HG03439 (cell line): Measurements from ENCODE around the gene TBX1.
"Not testable (repeated sequence)": the region's sequence is repeated elsewhere in the genome, so short reads cannot be mapped to it uniquely, and the experiment has no call there.

ENCODE experiments used
- ATAC-seq: cut with Tn5 transposase; IDR thresholded peaks from one replicate; pipeline ENCODE4 v1.9.1; 2021; ENCODE audit warnings: mild to moderate bottlenecking, moderate library complexity; ENCODE audit not compliant: unreplicated experiment

Gene TBX1

DNA sequence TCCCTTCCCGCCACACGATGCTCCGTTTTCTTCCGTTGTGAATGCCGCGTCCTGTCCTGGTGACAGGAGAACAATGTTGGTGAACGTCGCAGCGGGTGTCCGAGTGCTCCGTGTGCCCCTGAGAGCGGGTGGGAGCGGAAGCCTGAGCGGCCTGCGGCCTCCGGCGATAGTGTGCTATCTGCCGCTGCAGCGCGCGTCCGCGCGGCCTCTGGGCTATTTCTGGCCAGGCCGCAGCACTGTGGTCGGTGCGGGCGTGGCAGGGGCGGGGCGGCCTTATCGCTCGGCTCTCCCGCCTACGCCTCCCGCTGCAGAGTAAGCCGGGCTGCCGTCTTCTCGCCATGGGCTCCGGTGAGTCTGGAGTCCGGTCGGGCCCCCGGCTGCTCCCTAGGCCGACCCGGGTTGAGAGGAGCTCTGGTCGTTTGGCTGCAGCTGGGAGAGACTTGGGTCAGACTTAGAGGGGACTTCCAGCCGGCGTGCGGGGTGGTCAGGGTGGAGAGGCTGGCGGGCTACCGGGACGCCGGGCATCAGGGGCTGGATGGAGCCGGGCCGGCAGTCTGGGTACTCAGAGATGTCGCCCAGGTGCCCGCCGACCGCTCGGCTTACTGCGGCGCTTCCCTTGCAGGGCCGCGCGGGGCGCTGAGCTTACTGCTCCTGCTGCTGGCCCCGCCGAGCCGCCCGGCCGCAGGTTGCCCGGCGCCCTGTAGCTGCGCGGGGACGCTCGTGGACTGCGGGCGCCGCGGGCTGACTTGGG, 37.2 kb upstream of the TBX1 start, which contains the start of gene GP1BB:
TSS of gene GP1BB (plus strand) at position 308 of the 751 bp plus-strand sequence. CDS start at position 339, 31 bp downstream.
- ATAC-seq, result no peak

DNA sequence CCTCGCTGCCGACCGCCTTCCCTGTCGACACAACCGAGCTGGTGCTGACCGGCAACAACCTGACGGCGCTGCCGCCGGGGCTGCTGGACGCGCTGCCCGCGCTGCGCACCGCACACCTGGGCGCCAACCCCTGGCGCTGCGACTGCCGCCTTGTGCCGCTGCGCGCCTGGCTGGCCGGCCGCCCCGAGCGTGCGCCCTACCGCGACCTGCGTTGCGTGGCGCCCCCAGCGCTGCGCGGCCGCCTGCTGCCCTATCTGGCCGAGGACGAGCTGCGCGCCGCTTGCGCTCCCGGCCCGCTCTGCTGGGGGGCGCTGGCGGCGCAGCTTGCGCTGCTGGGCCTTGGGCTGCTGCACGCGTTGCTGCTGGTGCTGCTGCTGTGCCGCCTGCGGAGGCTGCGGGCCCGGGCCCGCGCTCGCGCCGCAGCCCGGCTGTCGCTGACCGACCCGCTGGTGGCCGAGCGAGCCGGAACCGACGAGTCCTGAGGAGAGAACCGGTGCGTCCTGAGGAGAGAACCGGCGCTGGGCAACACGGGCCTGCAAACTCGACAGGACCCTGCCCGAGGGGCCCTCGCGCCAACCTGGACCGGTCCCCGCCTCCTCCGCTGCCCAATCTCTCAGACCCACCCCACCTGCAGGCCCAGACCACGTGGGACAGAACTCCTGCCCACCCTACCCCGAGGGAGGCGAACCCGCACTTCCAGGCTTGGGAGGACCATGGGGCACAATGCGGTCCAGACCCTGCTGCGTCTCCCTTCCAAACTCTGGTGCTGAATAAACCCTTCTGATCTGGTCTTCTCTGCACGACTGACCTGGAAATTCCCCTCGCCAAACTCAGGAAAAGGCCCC, 36.4 kb upstream of the TBX1 start:
- no peak for ATAC-seq

DNA sequence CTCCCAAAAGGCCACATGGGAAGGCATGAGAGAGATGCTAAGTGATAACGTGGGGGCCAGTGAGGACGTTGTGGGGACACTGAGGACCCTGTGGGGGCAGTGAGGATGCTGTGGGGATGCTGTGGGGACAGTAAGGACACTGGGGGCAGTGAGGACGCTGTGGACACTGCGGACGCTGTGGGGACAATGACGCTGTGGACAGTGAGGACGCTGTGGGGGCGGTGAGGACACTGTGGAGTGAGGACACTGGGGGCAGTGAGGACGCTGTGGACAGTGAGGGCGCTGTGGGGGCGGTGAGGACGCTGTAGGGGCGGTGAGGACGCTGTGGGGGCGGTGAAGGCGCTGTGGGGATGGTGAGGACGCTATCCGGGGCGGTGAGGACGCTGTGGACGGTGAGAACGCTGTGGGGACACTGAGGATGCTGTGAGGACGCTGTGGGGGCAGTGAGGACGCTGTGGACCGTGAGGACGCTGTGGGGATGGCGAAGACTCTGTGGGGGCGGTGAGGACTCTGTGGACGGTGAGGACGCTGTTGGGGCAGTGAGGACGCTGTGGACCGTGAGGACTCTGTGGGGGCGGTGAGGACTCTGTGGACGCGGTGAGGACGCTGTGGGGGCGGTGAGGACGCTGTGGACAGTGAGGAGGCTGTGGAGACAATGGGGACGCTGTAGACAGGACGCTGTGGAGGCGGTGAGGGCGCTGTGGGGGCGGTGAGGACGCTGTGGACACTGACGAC, 35.5 kb upstream of the TBX1 start:
- ATAC-seq, result no peak

DNA sequence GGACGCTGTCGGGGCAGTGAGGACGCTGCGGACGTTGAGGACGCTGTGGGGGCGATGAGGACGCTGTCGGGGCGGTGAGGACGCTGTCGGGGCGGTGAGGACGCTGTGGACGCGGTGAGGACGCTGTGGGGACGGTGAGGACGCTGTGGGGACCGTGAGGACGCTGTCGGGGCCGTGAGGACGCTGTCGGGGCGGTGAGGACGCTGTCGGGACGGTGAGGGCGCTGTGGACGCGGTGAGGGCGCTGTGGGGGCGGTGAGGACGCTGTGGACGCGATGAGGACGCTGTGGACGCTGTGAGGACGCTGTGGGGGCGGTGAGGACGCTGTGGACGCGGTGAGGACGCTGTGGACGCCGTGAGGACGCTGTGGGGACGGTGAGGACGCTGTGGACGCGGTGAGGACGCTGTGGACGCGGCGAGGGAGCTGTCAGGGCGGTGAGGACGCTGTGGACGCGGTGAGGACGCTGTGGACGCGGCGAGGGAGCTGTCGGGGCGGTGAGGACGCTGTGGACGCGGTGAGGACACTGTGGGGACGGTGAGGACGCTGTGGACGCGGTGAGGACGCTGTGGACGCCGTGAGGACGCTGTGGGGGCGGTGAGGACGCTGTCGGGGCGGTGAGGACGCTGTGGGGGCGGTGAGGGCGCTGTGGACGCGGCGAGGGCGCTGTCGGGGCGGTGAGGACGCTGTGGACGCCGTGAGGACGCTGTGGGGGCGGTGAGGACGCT, 34.4 kb upstream of the TBX1 start:
- not testable (repeated sequence) for ATAC-seq

DNA sequence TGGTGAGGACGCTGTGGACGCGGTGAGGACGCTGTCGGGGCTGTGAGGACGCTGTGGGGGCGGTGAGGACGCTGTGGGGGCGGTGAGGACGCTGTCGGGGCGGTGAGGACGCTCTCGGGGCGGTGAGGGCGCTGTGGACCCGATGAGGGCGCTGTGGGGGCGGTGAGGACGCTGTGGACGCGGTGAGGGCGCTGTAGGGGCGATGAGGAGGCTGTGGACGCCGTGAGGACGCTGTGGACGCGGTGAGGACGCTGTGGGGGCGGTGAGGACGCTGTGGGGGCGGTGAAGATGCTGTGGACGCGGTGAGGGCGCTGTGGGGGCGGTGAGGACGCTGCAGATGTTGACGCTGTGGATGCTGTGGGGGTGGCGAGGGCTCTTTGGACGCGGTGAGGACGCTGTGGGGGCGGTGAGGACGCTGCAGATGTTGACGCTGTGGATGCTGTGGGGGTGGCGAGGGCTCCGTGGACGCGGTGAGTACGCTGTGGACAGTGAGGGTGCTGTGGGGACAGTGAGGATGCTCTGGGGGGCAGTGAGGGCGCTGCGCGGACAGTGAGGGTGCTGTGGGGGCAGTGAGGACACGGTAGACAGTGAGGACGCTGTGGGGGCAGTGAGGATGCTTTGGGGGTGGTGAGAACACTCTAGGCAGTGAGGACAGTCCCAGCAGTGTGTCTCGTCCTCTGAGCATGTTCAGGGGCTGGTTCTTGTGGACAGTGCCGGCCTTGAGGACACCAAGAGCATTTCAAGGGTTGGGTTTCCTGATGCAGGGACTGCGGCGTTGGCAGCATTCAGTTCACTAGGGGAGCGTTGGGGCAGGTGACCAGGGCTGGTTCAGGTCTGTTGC, 33.0 kb upstream of the TBX1 start:
- ATAC-seq, result no peak

DNA sequence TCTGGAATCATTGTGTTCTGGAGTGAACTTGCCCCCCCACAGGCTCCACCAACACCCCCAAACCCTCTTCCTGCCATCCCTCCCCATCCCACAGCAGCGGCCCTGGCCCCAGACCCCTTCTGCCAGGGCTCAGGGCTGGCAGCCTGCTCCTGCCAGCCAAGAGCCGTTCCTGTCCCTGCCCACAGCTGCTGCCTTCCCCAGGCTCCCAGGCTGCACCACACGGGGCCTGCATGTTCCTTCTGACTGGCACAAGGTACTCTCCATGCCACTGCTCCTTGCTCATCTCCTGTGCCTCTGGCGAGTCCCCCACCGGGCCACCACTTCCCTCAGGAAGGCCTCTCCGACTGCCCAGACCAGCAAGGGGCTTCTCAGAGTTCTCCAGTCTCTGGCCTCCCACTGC, 32.3 kb upstream of the TBX1 start:
- no peak for ATAC-seq

DNA sequence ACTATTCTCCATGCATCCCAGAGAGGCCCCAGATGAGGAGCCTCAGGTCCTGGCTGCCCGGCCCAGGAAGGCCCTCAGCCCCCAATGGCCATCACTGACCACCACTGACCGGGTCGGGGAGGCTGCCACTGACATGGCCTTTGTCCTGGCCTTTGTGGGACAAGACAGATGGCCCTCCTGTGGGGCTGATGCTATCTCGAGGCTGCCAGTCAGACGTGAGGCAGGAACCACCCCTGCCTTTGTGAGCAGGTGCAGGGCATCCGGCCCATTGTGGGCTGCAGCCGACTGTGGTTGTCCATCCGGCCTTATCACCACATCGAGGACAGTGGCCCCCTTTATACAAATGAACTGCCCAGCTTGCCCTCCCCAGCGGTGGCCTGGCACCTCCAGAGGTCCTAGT, 31.7 kb upstream of the TBX1 start:
- no peak for ATAC-seq

DNA sequence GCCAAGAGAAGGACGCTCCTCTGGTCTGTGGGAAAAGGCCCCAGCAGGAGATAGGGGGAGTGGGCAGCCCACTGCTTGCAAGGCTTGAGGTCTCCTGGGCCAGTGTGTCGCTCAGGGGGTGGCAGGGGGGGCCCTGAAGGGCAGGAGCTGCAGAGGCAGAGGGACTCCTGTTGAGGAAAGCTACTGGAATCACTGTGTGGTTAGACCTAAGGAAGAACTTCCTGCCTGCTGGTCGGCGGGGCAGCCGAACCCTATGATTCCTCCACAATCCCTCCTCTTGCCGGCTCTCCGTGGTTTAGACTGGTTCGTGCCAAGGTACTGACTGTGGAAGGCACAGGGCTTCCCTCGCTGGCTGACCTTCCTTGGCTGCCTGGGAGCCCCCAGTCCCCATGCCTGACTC, 31.1 kb upstream of the TBX1 start:
- no peak for ATAC-seq

DNA sequence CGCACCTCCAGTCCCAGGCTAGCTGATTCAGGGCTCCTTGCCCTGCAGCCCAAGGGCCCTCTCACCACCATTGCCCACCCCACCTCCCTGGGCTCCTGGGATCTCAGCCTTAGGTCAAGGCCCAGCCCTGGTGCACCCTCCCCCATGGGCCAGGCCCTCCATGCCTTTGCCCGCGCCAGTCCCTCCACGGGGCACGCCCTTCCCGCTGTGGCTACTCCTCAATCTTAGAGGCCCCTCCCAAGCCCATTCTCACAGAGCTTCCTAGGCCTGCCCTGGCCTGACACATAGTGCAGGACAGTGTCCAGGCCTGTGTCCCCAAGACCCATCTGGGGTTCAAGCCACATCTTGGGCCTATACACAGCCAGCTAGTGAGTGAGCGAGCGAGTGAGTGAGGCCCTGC, 30.4 kb upstream of the TBX1 start:
- ATAC-seq, result no peak

DNA sequence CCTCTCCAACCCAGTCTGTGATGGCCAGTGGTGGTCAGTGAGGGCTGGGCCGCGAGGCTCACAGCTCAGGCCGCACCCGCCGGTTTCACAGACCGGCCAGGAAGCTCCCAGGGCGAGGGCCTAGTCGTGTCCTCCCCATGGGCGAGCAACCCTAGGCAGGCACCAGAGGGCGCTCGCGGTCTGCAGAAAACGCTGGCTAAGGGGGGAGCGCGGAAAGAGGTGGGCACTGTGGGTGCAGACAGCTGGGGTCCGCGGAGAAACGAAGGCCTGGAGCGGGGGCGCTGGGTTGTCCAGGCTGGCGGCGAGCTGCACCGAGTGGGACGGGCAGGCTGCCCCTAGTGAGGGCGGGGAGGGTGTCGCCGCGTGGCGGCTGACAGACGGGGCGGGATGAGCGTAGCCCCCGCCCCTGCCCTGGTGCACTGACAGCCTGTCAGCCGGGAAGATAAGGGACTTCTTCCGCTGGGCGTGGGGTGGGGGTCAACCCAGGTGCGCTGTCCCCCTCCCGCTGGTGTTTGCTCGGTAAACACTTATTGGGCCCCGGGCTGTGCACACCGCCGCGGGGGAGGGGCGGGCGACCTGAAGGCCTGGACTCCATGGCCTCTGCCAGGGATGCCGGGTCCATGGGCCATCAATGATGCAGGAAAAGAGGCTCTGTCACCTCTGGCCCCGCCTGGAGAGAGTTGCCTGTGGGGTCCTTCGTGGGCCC, 29.8 kb upstream of the TBX1 start:
- ATAC-seq, result no peak

DNA sequence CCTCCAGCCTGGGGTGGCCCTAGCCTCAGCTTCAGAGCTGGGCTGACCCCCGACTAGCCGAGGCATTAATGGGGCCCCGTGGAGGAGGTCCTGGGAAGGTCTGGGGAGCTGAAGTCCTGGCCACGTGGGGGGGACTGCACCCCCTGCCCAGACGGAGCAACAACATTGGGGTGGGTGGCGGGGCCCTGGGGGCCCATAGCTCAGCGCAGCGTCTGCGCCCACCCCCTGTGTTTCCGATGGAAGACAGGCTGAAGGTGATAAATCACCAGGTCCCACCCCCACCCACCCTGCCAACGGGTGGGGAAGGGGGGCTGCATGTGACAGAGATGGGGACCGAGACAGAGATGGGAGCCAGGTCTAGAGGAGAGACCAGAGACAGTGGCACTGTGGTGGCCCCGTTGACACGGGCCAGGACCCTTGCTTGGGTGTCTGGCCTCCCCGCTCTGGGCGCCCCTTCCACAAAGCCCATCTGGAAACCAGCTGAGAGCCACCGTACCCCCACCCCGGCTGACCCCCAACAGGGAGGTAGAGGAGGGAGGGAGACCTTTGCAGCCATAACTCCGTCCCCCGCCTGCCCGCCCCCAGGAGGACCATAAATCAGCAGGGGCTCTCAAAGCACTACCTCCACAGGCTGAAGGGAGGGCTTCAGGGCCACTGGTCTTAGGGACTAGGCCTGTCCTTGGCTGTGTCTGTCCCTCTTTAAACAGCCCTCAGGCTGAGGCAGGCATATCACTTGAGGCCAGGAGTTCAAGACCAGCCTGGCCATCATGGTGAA, 29.0 kb upstream of the TBX1 start:
- no peak for ATAC-seq

DNA sequence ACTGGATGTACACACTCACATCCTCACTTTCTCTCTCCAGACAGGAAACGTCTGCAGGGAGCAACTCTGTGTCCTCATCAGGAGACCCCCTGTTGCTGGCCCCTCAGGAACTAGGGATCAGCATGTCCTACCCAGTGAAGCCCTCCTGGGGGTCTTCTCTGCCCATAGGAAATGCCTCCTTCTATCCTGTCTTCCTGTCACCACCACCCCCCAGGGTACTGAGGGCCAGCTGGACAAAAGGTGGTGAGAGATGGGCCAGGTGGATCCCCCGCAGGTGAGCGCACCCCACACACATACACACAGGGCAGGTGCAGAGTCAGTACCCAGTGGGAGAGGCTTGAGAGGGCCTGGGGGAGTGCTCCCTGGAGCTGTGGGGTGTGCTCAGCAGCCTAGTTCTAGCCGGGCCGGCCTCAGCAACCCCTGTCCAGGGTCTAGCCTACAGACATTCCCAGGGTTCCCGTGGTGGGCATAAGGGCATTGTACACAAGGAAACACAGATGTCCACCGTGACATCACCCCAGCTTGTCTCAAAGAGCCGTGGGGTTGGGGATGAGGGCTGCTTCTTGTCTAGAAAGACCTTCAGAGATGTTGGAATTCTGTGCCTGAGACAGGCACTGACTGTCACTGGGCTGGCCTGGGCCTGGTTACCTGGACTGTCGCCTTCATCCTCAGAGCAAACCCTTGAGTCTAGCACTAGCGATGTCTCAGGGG, 28.0 kb upstream of the TBX1 start:
- no peak for ATAC-seq

DNA sequence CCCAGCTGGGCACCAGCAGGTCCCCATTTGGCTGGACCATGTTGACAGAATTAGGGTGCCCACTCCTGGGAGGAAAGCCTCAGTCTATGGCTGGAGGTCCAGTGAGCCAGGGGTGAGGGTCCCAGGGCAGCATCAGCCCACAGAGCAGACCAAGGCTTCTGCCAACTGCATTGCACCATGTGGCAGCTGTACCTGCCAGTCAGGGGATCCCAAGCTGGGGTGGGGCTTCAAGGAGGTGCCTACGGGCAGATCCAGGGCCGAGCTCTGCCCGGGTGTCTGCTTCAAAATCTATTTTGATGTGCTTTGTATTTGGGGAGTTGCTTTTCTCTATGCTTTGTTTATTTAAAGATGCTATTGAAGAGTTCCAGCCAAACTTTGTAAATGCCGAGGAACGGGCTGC, 26.8 kb upstream of the TBX1 start:
- no peak for ATAC-seq

DNA sequence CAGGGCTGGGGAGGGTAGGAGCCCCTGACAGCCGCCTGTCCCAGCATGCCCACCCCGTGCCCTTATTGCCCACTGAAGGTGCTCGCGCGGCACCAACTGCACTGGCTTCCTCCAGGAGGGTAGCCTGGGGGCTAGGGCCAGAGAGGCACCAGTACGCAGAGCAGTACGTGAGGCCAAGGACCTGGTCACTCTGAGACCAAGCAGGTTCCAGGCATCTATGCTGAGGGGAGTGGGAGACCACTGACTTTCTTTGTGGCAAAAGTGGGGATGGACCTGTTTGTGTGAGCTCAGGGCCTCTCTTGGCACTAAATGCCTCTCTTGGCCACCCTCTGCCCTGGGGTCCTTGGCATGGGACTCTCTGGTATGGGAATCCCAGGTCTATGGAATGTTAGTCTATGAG, 26.4 kb upstream of the TBX1 start:
- no peak for ATAC-seq

DNA sequence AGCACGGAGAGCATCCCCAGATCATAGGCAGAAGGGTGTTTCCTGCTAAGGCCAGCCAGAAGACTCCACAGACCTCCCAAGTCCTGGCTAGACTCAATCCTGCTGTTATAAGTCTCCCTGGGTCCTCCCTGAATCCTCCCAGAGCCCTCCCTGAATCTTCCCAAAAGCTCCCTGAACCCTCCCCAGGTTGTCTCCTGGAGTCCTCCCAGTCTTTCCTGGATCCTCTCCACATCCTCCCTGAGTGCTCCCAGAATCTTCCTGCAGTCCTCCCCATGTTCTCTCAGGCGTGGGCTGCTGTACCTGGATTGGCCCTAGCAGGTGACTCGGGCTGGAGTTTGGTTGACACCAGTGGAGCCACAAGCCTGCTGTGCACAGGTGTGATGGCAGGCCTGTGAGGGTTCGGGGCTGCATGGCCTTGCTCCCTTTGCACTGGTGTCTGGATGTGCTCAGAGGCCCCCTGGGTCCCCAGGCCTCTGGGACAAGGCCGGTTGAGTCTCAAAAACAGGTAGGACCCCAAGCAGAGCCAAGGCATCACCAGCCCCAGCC, 25.7 kb upstream of the TBX1 start:
- no peak for ATAC-seq

DNA sequence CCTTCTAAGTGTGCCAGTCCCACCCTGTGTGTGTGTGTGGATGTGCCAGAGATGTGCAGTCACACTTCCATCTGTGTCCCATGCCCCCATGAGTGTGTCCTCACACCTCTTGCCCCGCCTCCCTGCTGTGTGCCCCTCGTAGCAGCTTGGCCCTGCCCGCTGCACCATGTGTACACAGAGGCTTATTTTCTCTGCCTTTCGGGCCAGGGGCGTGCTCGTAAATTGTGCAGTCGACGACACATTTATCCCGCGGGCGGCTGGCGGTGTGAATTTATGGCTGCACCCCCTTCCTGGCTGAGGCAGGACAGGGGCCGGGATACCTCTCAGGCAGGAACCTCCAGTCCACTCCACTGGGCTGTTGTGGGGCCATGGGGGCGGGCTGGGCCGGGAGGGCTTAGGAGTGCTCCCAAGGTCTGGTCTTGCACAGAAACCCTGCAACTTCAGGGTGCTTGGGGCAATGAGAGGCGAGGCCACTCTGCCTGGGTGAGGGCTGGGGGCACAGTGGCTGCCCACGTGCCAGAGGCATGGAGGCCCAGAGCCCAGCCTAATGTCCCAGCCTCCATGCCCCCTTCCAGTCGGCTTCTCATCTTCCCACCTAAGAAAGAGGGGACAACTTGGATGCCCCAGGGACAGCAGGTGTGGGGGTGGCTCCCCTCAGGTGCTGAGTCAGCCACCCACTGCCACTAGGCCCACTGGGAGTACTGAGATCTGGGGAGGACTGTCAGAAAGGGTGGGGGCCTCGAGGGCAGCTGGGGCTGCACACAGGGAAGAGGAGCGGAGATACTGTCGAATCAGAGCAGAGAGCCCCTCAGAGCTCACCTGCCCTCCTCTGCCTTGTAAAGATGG, 24.7 kb upstream of the TBX1 start:
- no peak for ATAC-seq
